H1 (cell line): ENCODE data around the gene SIT1. TPM values are rescaled to one million over a fixed set of nuclear protein-coding genes. Genes with fewer than 3 reads are reported as not detected.

ENCODE experiments used
- CBX5 ChIP-seq: fragments of 300-800, 300-1000 bp; sonication (generic); IDR thresholded peaks from 2 replicates; pipeline ENCODE4 v1.7.1; 2016; ENCODE audit warnings: antibody characterized with exemption, low read length, low read depth
- CHD7 ChIP-seq: fragments of 300-600 bp; sonication (generic); IDR thresholded peaks from 2 replicates; pipeline ENCODE4 v1.7.1; 2012; ENCODE audit warnings: low read length, moderate library complexity, mild to moderate bottlenecking, inconsistent platforms; ENCODE audit not compliant: insufficient replicate concordance
- CTCF ChIP-seq, 3 experiments: IDR thresholded peaks; 1 replicate in 2 of 3; 2 replicates in 1 of 3; pipeline versions ENCODE4 v1.5.1 to v1.6.1; 2011; ENCODE audit warnings: low read length in 3 of 3, mild to moderate bottlenecking in 3 of 3, inconsistent platforms in 2 of 3, low read depth in 1 of 3, moderate library complexity in 1 of 3; ENCODE audit not compliant: insufficient read depth in 1 of 3; ENCODE audit errors: control extremely low read depth in 1 of 3
- EP300 ChIP-seq, 2 experiments: IDR thresholded peaks; 1 replicate in 1 of 2; 2 replicates in 1 of 2; pipeline ENCODE4 v1.6.1; 2011 to 2012; ENCODE audit warnings: low read depth in 2 of 2, low read length in 2 of 2, mild to moderate bottlenecking in 2 of 2, borderline replicate concordance in 1 of 2, inconsistent platforms in 1 of 2, moderate library complexity in 1 of 2
- POLR2A ChIP-seq, 2 experiments: IDR thresholded peaks; 1 replicate in 1 of 2; 2 replicates in 1 of 2; pipeline ENCODE4 v1.6.1; 2011; ENCODE audit warnings: low read depth in 2 of 2, low read length in 2 of 2, mild to moderate bottlenecking in 2 of 2; ENCODE audit errors: control extremely low read depth in 1 of 2
- SIN3A ChIP-seq, 2 experiments: IDR thresholded peaks in 1 of 2; conservative IDR thresholded peaks in 1 of 2; 2 replicates each; pipeline ENCODE4 v1.6.1; 2011 to 2012; ENCODE audit warnings: low read length in 2 of 2, improper control_type of control experiment in 1 of 2, low read depth in 1 of 2, mild to moderate bottlenecking in 1 of 2
- TBP ChIP-seq: IDR thresholded peaks from 2 replicates; pipeline ENCODE4 v1.6.1; 2011; ENCODE audit warnings: low read depth, low read length, improper control_type of control experiment
- polyA plus RNA-seq, 7 experiments: library from polyadenylated mRNA; depleted of rRNA in 3 of 7; stranded (reverse) in 5 of 7; unstranded in 2 of 7; fragments of >200 nt in 5 of 7; fragments of 200-250 nt in 2 of 7; gene quantifications; 1 replicate in 5 of 7; 2 replicates in 1 of 7; 4 replicates in 1 of 7; pipeline versions ENCODE4 v1.2.1 to v1.2.3, GENCODE V29; 2011 to 2013; ENCODE audit warnings: missing spikeins in 2 of 7, mixed read lengths in 2 of 7
- total RNA-seq: library from RNA; stranded (reverse); fragmentation: NEBNext Ultra II Directional; extraction: Animal tissue kit (Norgen Biotek cat#: 25700); gene quantifications from 2 replicates; pipeline ENCODE4 v1.2.1, GENCODE V29; 2021

SIT1 gene
- total and polyA plus RNA-seq, 2 of the 8 experiments (the other 6 are each of a cell fraction or from before 2014, with no cell fraction given) = 8.2 to 12.8 TPM

- TF ChIP-seq CHD7 (no peak), EP300 (IDR thresholded peaks at IDR 0.05; ENCODE audit: borderline replicate concordance in 1 of 2, low read depth in 2 of 2, low read length in 2 of 2) (no peak), CTCF (IDR thresholded peaks at IDR 0.05; ENCODE audit: control extremely low read depth in 1 of 3, insufficient read depth in 1 of 3, low read depth in 1 of 3, low read length in 3 of 3) (no peak), SIN3A (conservative IDR thresholded peaks at IDR 0.05 in 1 of 2, IDR thresholded peaks at IDR 0.05 in 1 of 2; ENCODE audit: low read depth in 1 of 2, low read length in 2 of 2) (0 out of 4 replicates have a peak, but pooled peaks of 1 of the 2 experiments have one; percentile 8), CBX5 (no peak), POLR2A (IDR thresholded peaks at IDR 0.05; ENCODE audit: control extremely low read depth in 1 of 2, low read depth in 2 of 2, low read length in 2 of 2) (peak; percentile 43 to 55; a peak in 2 of 3 replicates), TBP (peak; percentile 73)
Measured at GRCh38 chr9:35675732-35676392, 25.1 kb upstream of the SIT1 start (continued).
